ENCODE measurements around the gene PDILT. TPM values are rescaled to one million over a fixed set of nuclear protein-coding genes. Genes with fewer than 3 reads are reported as not detected.

The PDILT gene
- total and polyA plus RNA-seq, 2 donors (not counting 3 experiments of a cell fraction or from before 2014, with no cell fraction given): not detected

DNA sequence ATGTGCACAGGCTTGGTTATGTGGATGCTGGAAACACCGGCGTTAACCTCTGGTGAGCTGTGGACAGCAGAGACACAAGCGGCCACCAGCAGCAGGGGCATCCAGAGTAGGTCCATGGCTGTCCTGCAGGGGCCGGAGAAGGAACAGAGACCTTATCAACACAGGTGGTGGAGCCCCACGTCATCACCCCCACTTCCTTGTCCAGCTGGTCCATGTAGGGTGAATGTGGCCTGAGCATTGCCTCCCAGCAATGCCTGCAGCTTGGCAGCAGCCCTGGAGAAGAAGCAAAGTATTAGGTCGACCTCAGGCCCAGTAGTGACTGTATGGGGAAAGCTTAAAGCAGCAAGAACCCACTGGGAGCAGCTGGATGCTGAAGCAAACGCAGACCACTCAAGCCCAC lies 5.4 kb downstream of the PDILT start:
- FAIRE-seq (no peak), DNase-seq (ENCODE audit: low read depth, low spot score) (no peak)
- Histone ChIP-seq H3K79me2 (ENCODE audit: control insufficient read depth, insufficient read depth, low read length) (no peaks in the 10 kb centered on the region), H3K4me2 (ENCODE audit: insufficient read depth, low read length) (no peak overlapping the region), H3K4me1 (ENCODE audit: control insufficient read depth, extremely low read depth, insufficient read depth, low read length) (no peaks in the 10 kb centered on the region), H3K9ac (replicated peaks; ENCODE audit: extremely low read depth, insufficient read depth, low read length) (no peak overlapping the region), H3K9me1 (replicated peaks; ENCODE audit: control insufficient read depth, extremely low read depth, insufficient read depth, low read length) (no peaks in the 10 kb centered on the region), H2AFZ (ENCODE audit: low read depth, low read length) (no peak overlapping the region), H3K36me3 (ENCODE audit: control insufficient read depth in 2 of 2, extremely low read depth in 1 of 2, insufficient read depth in 2 of 2, low read length in 2 of 2) (no peaks in the 10 kb centered on the region), H3K9me3 (replicated peaks; ENCODE audit: control insufficient read depth, insufficient read depth, low read length) (no peaks in the 10 kb centered on the region), H4K20me1 (replicated peaks; ENCODE audit: control insufficient read depth, extremely low read depth, insufficient read depth, low read length) (no peaks in the 10 kb centered on the region), H3K27ac (ENCODE audit: insufficient read depth, low read depth, low read length) (no peak overlapping the region), H3K4me3 (replicated peaks in 1 of 3; ENCODE audit: insufficient read depth in 1 of 3, low read depth in 1 of 3, low read length in 3 of 3) (no peak overlapping the region), H3K27me3 (ENCODE audit: control insufficient read depth in 2 of 2, insufficient read depth in 2 of 2, low read length in 2 of 2) (no peaks in the 10 kb centered on the region)
- dilution Hi-C loops (cut with MboI; ENCODE audit: extremely low pct_ligation_motif_present, low sequenced_read_pairs) (no loop called here), intact Hi-C loops (cut with micrococcal nuclease) (no loop called here)
- TF ChIP-seq MYC (IDR thresholded peaks at IDR 0.05; ENCODE audit: low read depth, low read length) (no peak), FOS (IDR thresholded peaks at IDR 0.05; ENCODE audit: borderline replicate concordance, insufficient read depth, low read length) (no peak)
- TF ChIP-seq, protein P1, sequence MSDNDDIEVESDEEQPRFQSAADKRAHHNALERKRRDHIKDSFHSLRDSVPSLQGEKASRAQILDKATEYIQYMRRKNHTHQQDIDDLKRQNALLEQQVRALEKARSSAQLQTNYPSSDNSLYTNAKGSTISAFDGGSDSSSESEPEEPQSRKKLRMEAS (IDR thresholded peaks at IDR 0.05; ENCODE audit: insufficient read depth, insufficient read length): no peak
- ChIA-PET POLR2A (no interaction called here), CTCF (interaction anchor here (1.4 kb wide), 1 partner anchor 15 kb away, joined by 4 read pairs; no protein-coding TSS in a partner anchor)
- BruUV-seq (replicated peaks): no TSS peak

DNA sequence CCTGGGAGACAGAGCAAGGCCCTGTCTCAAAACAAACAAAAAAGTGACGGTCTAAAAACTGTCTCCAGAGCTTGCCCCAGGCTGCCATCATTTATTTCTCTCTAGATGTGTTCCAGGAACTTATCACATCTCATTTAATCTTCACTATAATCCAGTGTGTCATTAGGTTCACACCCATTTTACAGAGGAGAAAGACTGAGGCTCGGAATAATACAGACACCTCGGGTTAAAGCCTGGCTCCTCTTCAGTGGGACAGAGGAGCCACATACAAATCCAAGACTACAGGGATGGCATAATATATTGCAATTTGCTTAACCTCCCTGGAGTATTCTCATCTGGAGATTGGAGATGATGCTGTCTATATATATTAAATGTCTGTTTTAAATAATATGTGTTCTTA lies 5.9 kb downstream of the PDILT start:
- no peak for FAIRE-seq
- no peaks in the 10 kb centered on the region for H3K36me3 ChIP-seq (ENCODE audit: control insufficient read depth in 2 of 2, extremely low read depth in 1 of 2, insufficient read depth in 2 of 2, low read length in 2 of 2)
- H3K9ac ChIP-seq (replicated peaks; ENCODE audit: extremely low read depth, insufficient read depth, low read length): no peak overlapping the region
- no peak overlapping the region for H3K4me2 ChIP-seq (ENCODE audit: insufficient read depth, low read length)
- ChIA-PET CTCF (interaction anchor here (1.4 kb wide), 1 partner anchor 14 kb away, joined by 4 read pairs; no protein-coding TSS in a partner anchor), POLR2A (no interaction called here)
- TF ChIP-seq POLR2AphosphoS5 (IDR thresholded peaks at IDR 0.05; ENCODE audit: insufficient read depth, low read depth, low read length): no peak
- H3K9me1 ChIP-seq (replicated peaks; ENCODE audit: control insufficient read depth, extremely low read depth, insufficient read depth, low read length): no peaks in the 10 kb centered on the region
- intact Hi-C loops (cut with micrococcal nuclease) (no loop called here), dilution Hi-C loops (cut with MboI; ENCODE audit: extremely low pct_ligation_motif_present, low sequenced_read_pairs) (no loop called here)
- H4K20me1 ChIP-seq (replicated peaks; ENCODE audit: control insufficient read depth, extremely low read depth, insufficient read depth, low read length): no peaks in the 10 kb centered on the region
- no peak overlapping the region for H3K4me3 ChIP-seq (replicated peaks in 1 of 3; ENCODE audit: insufficient read depth in 1 of 3, low read depth in 1 of 3, low read length in 3 of 3)
- H3K79me2 ChIP-seq (ENCODE audit: control insufficient read depth, insufficient read depth, low read length): no peaks in the 10 kb centered on the region
- no peaks in the 10 kb centered on the region for H3K4me1 ChIP-seq (ENCODE audit: control insufficient read depth, extremely low read depth, insufficient read depth, low read length)
- no peaks in the 10 kb centered on the region for H3K27me3 ChIP-seq (ENCODE audit: control insufficient read depth in 2 of 2, insufficient read depth in 2 of 2, low read length in 2 of 2)
- no peak overlapping the region for H2AFZ ChIP-seq (ENCODE audit: low read depth, low read length)
- BruUV-seq (replicated peaks): no TSS peak
- DNase-seq (ENCODE audit: low read depth, low spot score): no peak
- no peaks in the 10 kb centered on the region for H3K9me3 ChIP-seq (replicated peaks; ENCODE audit: control insufficient read depth, insufficient read depth, low read length)
- H3K27ac ChIP-seq (ENCODE audit: insufficient read depth, low read depth, low read length): no peak overlapping the region

All from endothelial cell of umbilical vein (primary cell).